ENCODE data around the gene ATP6V1G2. TPM values are rescaled to one million over a fixed set of nuclear protein-coding genes. Genes with fewer than 3 reads are reported as not detected.
A peak's percentile ranks its signal among the peaks of the same experiment; 100 is the strongest.

The ATP6V1G2 gene
- total RNA-seq (2021; fragmentation: NEBNext Ultra II Directional; extraction: Animal tissue kit (Norgen Biotek cat#: 25700)) (2.9 and 3.0 TPM in 2 replicates), polyA plus RNA-seq (2011; rRNA removed) (5.1 and 5.7 TPM in 2 replicates), polyA minus RNA-seq (2011; rRNA and poly(A)+ RNA removed) (2.4 and 2.8 TPM in 2 replicates)
- polyA plus RNA-seq (2011; cell fraction: cytosol; rRNA removed): 6.9 TPM
- polyA plus RNA-seq (2011; cell fraction: nucleus; rRNA removed): 5.4 TPM
- polyA plus RNA-seq (2012, experiment 1 of 2): 3.6 to 4.9 TPM (median 3.7 TPM) in 4 replicates
- polyA plus RNA-seq (2012, experiment 2 of 2): 3.7 TPM
- polyA plus RNA-seq (2013, experiment 1 of 2): 2.8 TPM
- 2.8 TPM for polyA plus RNA-seq (2013, experiment 2 of 2)
- 0.73 TPM for polyA minus RNA-seq (2011; cell fraction: cytosol; rRNA and poly(A)+ RNA removed)
- 1.3 TPM for polyA minus RNA-seq (2011; cell fraction: nucleus; rRNA and poly(A)+ RNA removed)
- long read RNA-seq, experiment 1, partial matches to known transcripts: 1 of 1 reads
- long read RNA-seq, experiment 1, other reads (novel, unspliced or antisense): 0 of 1 reads
- long read RNA-seq, experiment 2, partial matches to known transcripts: 1 of 4 reads
- long read RNA-seq, experiment 2, other reads (novel, unspliced or antisense): 0 of 4 reads

DNA sequence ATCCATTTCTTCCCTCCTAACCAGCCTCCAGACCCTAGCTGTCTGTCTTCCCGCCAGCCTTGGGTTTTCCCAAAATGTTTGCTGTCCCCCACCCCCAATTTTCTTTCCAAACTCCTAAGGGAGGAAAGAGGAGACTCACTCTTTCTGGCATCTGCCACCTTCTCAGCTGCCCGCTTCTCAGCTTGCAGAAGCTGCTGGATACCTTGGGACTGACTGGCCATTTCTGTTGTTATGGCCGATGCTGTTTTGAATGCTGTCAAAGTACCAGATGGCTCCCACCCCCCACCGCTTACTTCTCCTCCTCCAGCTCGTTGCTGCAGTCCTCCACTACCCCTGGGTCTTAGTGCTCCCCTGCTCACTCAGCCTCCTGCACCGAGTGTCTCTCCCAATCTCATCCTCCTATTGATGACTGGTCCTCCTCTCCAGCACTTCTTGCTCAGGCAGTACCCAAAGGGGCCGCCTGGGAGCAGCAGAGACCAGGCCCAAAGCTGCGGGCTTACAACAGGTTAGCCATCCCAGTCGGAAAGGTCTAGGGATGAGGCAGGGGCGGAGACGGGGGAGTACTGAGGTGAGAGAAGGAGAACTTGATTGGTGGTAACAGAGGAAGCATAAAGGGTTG, at the start of gene ATP6V1G2:
Gene ATP6V1G2 (minus strand): TSS at position 270 of the 619 bp plus-strand sequence. CDS start 49 bp downstream, at position 221.
- H4K8ac ChIP-seq (ENCODE audit: extremely low read depth, insufficient read depth, low read length): peak within 1 kb of the TSS; percentile 66; the same call in 1 of the 2 replicates
- peak within 1 kb of the TSS; percentile 89; the same call in 1 of the 2 replicates for H2BK5ac ChIP-seq (ENCODE audit: low read depth, low read length)
- H3K9ac ChIP-seq (replicated peaks in 1 of 4; ENCODE audit: extremely low read depth in 1 of 4, low read depth in 3 of 4, low read length in 3 of 4): peak within 1 kb of the TSS in 2 of 4 experiments; percentile 46 to 48; a peak in 5 of 7 replicates
- H3K18ac ChIP-seq (ENCODE audit: extremely low read depth, low read length): no peak within 1 kb of the TSS; the same call in 1 of the 2 replicates
- H2BK120ac ChIP-seq (replicated peaks; ENCODE audit: low read depth, low read length): no peak within 1 kb of the TSS
- no peak within 1 kb of the TSS for H2BK20ac ChIP-seq (ENCODE audit: low read length)
- peak within 1 kb of the TSS; percentile 21; the same call in 1 of the 2 replicates for H3K27ac ChIP-seq (ENCODE audit: low read depth, low read length)
- no peaks in the 10 kb centered on the region for H3K9me3 ChIP-seq (ENCODE audit: insufficient read depth in 2 of 2, low read depth in 1 of 2, low read length in 1 of 2)
- H3K23ac ChIP-seq (ENCODE audit: insufficient read length): no peak within 1 kb of the TSS
- no peak within 1 kb of the TSS for H3K14ac ChIP-seq (ENCODE audit: insufficient read length)
- H3K4me2 ChIP-seq (ENCODE audit: insufficient read depth in 1 of 2, low read depth in 2 of 2, low read length in 2 of 2): peak within 1 kb of the TSS; percentile 32 to 84
- H3K27me3 ChIP-seq (replicated peaks in 1 of 4; ENCODE audit: control insufficient read depth in 3 of 4, extremely low read depth in 1 of 4, insufficient read depth in 3 of 4, low read length in 3 of 4): no peaks in the 10 kb centered on the region
- H2BK15ac ChIP-seq (ENCODE audit: low read length): peak within 1 kb of the TSS; percentile 66; the same call in 1 of the 2 replicates
- H3K56ac ChIP-seq (replicated peaks; ENCODE audit: insufficient read length, low read depth, low read length): no peak within 1 kb of the TSS
- H3K4me1 ChIP-seq (replicated peaks in 1 of 4; ENCODE audit: control insufficient read depth in 3 of 4, insufficient read depth in 4 of 4, low read length in 3 of 4): peaks cover 0 to 8% (median 5%) of the 10 kb centered on the region in 4 experiments; a peak in 5 of 7 replicates
- peak within 1 kb of the TSS; percentile 27 for H4K91ac ChIP-seq (replicated peaks; ENCODE audit: insufficient read length, low read length)
- H2AK5ac ChIP-seq (ENCODE audit: low read depth, low read length): no peak within 1 kb of the TSS
- peak within 1 kb of the TSS; percentile 77; the same call in 1 of the 2 replicates for H2BK12ac ChIP-seq (ENCODE audit: low read depth, low read length)
- DNase-seq (ENCODE audit: low read depth in 1 of 2, low spot score in 2 of 2): peak; percentile 96 to 98
- H4K20me1 ChIP-seq (replicated peaks in 1 of 2; ENCODE audit: control insufficient read depth in 1 of 2, insufficient read depth in 2 of 2, low read length in 2 of 2): no peaks in the 10 kb centered on the region
- H3K4ac ChIP-seq (replicated peaks; ENCODE audit: insufficient read length, low read depth, low read length): no peak within 1 kb of the TSS
- FAIRE-seq: peak; percentile 76
- ChIA-PET POLR2A (ENCODE audit: partially characterized antibody) (interaction anchor here (0.7 to 18.4 kb wide), 26 partner anchors 10 to 317 kb away, joined by 3 to 428 read pairs (median 6); partner anchors contain the start of genes AIF1, BAG6, C6orf47 and CSNK2B), CTCF (ENCODE audit: partially characterized antibody) (interaction anchor here (0.7 to 24.7 kb wide), 21 partner anchors 10 to 229 kb away, joined by 3 to 613 read pairs (median 3); partner anchors contain the start of genes AIF1, BAG6, C6orf47 and LST1)
- H3K4me3 ChIP-seq (ENCODE audit: extremely low read depth in 1 of 4, insufficient read depth in 2 of 4, low read depth in 3 of 4, low read length in 4 of 4): peak within 1 kb of the TSS; percentile 37 to 70 (median 51); a peak in 7 of 8 replicates
- no peak within 1 kb of the TSS; the same call in 1 of the 2 replicates for H2AFZ ChIP-seq (ENCODE audit: low read length)
- WGBS, 2 experiments (ENCODE audit: extremely low coverage in 1 of 2, insufficient coverage in 1 of 2, insufficient read length in 1 of 2, insufficient replicate concordance in 2 of 2, low coverage in 1 of 2, low lambda C conversion rate in 2 of 2, missing lambda C conversion rate in 1 of 2): 8% methylated on average over 11 of the region's 11 CpGs; no CpG with 5 or more reads in 1 of the 2 experiments
- peaks cover 0 to 4% (median 3%) of the 10 kb centered on the region in 4 experiments; a peak in 4 of 8 replicates for H3K36me3 ChIP-seq (ENCODE audit: control insufficient read depth in 2 of 4, insufficient read depth in 4 of 4, low read length in 3 of 4)
- peaks cover 2% of the 10 kb centered on the region; the same call in 1 of the 2 replicates for H3K23me2 ChIP-seq (ENCODE audit: low read depth, low read length)
- H3K79me1 ChIP-seq (ENCODE audit: low read depth, low read length): no peaks in the 10 kb centered on the region; the same call in 1 of the 2 replicates
- peaks cover under 1 to 18% of the 10 kb centered on the region in 2 experiments; a peak in 3 of 4 replicates for H3K79me2 ChIP-seq (ENCODE audit: control insufficient read depth in 1 of 2, insufficient read depth in 2 of 2, low read length in 2 of 2)
- peak within 1 kb of the TSS; percentile 33 for H4K5ac ChIP-seq (ENCODE audit: insufficient read length, low read depth, low read length)
- TF ChIP-seq RFX5 (IDR thresholded peaks at IDR 0.05; ENCODE audit: borderline replicate concordance, low read depth, low read length) (no peak), SUZ12 (IDR thresholded peaks at IDR 0.05; ENCODE audit: low read length) (no peak), GABPA (IDR thresholded peaks at IDR 0.05; ENCODE audit: borderline replicate concordance, insufficient read depth, low read length) (peak; percentile 81; the same call in 1 of the 2 replicates), TAF7 (optimal IDR thresholded peaks at IDR 0.05; ENCODE audit: borderline replicate concordance, low read depth, low read length) (peak; percentile 54), HDAC2 (IDR thresholded peaks at IDR 0.05; ENCODE audit: borderline replicate concordance in 1 of 2, low read depth in 2 of 2, low read length in 2 of 2) (peak in 1 of 2 experiments; percentile 80; a peak in 1 of 4 replicates), JUN (IDR thresholded peaks at IDR 0.05; ENCODE audit: low read depth, low read length) (0 out of 2 replicates have a peak, but pooled peaks have one; percentile 25), FOSL1 (IDR thresholded peaks at IDR 0.05; ENCODE audit: insufficient read depth, low read depth, low read length) (peak; percentile 94)

Measured in H1 (cell line).